Right atrium auricular region (tissue), 2 donors: Measurements from ENCODE around the gene CPT1B. TPM values are rescaled to one million over a fixed set of nuclear protein-coding genes. Genes with fewer than 3 reads are reported as not detected.

ENCODE experiments used
- DNase-seq: peaks from one replicate; pipeline ENCODE4 v3.0.0-alpha.2; 2019; ENCODE audit warnings: low spot score
- H3K27ac ChIP-seq, 2 donors: fragments of 200-600 bp; sonication (generic); 1 replicate in 1 of 2; 2 replicates in 1 of 2; pipeline ENCODE4 v1.5.1; 2016 to 2019
- H3K27me3 ChIP-seq, 2 donors: fragments of 200-600 bp; sonication (generic); one replicate each; pipeline versions ENCODE4 v1.5.1 to v1.6.0; 2017 to 2019
- H3K36me3 ChIP-seq: fragments of 200-600 bp; sonication (generic); one replicate; pipeline ENCODE4 v1.5.1; 2016
- H3K4me1 ChIP-seq, 2 donors: fragments of 200-600 bp; sonication (generic); one replicate each; pipeline versions ENCODE4 v1.5.1 to v1.6.0; 2017 to 2019
- H3K4me3 ChIP-seq, 2 donors: fragments of 200-600 bp; sonication (generic); 1 replicate in 1 of 2; 2 replicates in 1 of 2; pipeline ENCODE4 v1.5.1; 2017 to 2019; ENCODE audit warnings: mild to moderate bottlenecking in 1 of 2, moderate library complexity in 1 of 2
- H3K9me3 ChIP-seq, 2 donors: fragments of 200-600 bp; sonication (generic); one replicate each; pipeline ENCODE4 v1.5.1; 2019
- total RNA-seq, 2 donors: library from RNA; depleted of rRNA; stranded (reverse); fragments of >200 nt; gene quantifications; one replicate each; pipeline ENCODE4 v1.1.0, GENCODE V29; 2016
- TF ChIP-seq, protein P1 (sequence below), 2 donors: fragments of 200-600 bp; sonication (generic); IDR thresholded peaks; one replicate each; pipeline ENCODE4 v1.5.1; 2019; ENCODE audit warnings: antibody characterized with exemption in 2 of 2

CPT1B gene
- total RNA-seq, 2 donors from 2014 or later = 184 to 281 TPM

DNA sequence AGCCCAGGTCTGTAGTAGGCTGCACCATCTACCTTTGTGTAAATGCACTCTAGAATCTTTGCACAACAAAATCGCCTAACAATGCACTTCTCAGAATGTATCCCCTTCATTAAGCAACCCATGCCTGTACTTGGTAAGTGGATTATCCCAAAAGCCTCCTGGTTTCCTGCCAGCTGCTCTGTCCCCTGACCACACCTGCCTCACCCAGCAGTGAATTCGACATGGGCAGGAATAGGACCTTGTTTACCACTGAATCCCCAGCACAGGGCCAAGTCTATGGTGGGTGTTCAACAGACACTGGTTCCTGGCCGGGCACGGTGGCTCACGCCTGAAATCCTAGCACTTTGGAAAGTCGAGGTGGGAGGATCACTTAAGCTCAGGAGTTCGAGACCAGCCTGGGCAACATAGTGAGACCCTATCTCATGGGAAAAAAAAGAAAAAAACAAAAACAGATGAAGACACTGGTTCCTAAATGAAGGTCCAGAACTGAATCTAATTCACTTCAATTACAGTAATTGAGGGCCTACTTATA lies 10.4 kb downstream of the CPT1B start:
- TF ChIP-seq, protein P1, sequence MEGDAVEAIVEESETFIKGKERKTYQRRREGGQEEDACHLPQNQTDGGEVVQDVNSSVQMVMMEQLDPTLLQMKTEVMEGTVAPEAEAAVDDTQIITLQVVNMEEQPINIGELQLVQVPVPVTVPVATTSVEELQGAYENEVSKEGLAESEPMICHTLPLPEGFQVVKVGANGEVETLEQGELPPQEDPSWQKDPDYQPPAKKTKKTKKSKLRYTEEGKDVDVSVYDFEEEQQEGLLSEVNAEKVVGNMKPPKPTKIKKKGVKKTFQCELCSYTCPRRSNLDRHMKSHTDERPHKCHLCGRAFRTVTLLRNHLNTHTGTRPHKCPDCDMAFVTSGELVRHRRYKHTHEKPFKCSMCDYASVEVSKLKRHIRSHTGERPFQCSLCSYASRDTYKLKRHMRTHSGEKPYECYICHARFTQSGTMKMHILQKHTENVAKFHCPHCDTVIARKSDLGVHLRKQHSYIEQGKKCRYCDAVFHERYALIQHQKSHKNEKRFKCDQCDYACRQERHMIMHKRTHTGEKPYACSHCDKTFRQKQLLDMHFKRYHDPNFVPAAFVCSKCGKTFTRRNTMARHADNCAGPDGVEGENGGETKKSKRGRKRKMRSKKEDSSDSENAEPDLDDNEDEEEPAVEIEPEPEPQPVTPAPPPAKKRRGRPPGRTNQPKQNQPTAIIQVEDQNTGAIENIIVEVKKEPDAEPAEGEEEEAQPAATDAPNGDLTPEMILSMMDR (IDR thresholded peaks at IDR 0.05) = no peak
- Histone ChIP-seq H3K36me3 (peaks cover 56% of the 10 kb centered on the region), H3K9me3 (no peaks in the 10 kb centered on the region), H3K27ac (no peak overlapping the region), H3K27me3 (no peaks in the 10 kb centered on the region), H3K4me3 (no peak overlapping the region), H3K4me1 (peaks cover 0 to 10% of the 10 kb centered on the region in 2 donors)
- DNase-seq = no peak

- TF ChIP-seq, protein P1 (IDR thresholded peaks at IDR 0.05) = no peak
- peaks cover 21% of the 10 kb centered on the region for H3K36me3 ChIP-seq
- no peaks in the 10 kb centered on the region for H3K27me3 ChIP-seq
- no peaks in the 10 kb centered on the region for H3K9me3 ChIP-seq
- H3K4me1 ChIP-seq = peaks cover 0 to 10% of the 10 kb centered on the region in 2 donors
- H3K27ac ChIP-seq = peak overlapping the region; percentile 79 to 89
- H3K4me3 ChIP-seq = no peak overlapping the region
- no peak for DNase-seq
Observed at GRCh38 chr22:50564289-50564688, 13.9 kb downstream of the CPT1B start.

DNA sequence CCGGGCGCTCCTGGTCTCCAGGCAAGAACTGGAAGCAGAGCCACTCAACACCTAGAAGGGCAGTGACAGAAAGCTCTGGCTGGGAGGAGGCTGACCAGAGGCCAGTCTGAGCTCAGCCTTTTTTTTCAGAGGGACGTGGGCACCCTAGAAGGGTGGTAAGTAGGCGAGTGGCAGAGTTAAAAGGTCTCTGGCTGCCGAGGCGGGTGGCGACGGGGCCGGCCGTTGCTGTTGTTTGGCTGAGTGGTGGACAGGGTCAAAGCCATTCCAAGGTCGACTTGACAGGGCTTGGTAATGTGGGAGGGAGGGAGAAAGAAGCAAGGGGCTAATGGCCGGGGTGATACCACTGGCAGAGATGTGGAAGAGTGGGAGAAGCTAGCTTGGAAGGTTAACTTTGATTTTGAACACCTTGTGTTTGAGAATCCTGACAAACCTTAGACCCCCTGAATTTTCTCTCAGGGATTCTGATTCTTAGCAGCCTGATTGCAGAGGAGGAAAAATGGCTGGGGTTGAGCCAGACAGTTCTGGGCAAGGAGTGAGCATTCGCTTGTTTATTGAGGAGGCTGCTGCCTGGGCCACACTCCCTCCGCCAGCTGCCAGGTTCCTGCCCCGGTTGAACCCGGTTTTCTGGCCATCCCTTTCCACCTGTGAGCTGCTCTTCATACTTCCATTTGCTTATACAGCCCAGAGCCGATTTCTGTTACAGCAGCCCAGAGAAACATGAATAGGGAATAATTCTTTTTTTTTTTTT lies 14.6 kb downstream of the CPT1B start:
- no peaks in the 10 kb centered on the region for H3K27me3 ChIP-seq
- TF ChIP-seq, protein P1 (IDR thresholded peaks at IDR 0.05) = no peak
- DNase-seq = no peak
- peaks cover 0 to 10% of the 10 kb centered on the region in 2 donors for H3K4me1 ChIP-seq
- no peaks in the 10 kb centered on the region for H3K9me3 ChIP-seq
- peak overlapping the region; percentile 79 to 89 for H3K27ac ChIP-seq
- peaks cover 14% of the 10 kb centered on the region for H3K36me3 ChIP-seq
- H3K4me3 ChIP-seq = peak overlapping the region; percentile 49 to 64

DNA sequence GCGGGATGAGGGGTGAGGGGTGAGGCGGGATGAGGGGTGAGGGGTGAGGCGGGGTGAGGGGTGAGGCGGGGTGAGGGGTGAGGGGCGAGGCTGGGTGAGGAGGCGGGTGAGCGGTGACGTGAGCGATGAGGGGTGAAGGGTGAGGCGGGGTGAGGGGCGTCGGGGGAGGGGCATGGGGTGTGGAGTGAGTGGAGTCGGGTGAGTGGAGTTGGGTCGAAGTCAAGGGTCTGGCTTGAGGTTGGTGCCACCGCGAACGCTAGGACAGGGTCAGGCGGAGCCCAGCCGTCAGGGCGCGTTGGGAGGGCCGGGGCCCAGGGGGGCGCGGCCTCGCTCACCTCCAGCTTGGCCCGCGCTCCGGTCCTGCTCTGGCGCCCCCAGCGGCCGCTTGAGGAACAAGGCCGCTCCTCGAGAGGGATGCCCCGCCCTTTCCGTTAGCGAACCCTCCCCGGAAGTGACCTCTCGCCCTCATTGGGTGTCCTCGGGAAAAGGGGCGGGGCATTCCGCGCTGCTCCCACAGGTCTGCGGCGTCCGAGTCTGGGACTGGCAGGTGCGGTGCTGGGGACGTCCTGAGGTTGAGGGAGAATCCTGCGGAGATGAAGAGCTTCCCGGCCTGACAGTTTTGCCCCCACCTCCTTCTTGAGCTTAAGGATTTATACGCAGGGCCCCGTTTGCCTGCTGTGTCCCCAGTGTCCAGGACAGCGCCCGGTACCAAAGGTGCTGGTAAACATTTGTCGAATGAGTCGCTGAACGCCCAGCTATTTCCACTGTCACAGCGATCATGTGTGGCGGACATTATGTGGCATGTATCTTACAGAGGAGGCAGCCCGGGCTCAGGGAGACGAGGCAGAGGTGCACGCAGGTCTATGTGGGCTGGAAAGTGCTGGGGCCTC lies 15.5 kb downstream of the CPT1B start, which contains the start of gene SYCE3:
Gene SYCE3, minus strand, starts transcription at position 397 of the 890 bp plus-strand sequence. CDS start 6,514 bp downstream, outside the sequence.
- no peaks in the 10 kb centered on the region for H3K27me3 ChIP-seq
- H3K4me3 ChIP-seq = peak within 1 kb of the TSS; percentile 49 to 64
- peaks cover 6% of the 10 kb centered on the region for H3K36me3 ChIP-seq
- H3K4me1 ChIP-seq = peaks cover 0 to 10% of the 10 kb centered on the region in 2 donors
- H3K27ac ChIP-seq = peak within 1 kb of the TSS; percentile 79 to 89
- TF ChIP-seq, protein P1 (IDR thresholded peaks at IDR 0.05) = peak; percentile 95 to 98
- H3K9me3 ChIP-seq = no peaks in the 10 kb centered on the region
- DNase-seq = peak; percentile 96

DNA sequence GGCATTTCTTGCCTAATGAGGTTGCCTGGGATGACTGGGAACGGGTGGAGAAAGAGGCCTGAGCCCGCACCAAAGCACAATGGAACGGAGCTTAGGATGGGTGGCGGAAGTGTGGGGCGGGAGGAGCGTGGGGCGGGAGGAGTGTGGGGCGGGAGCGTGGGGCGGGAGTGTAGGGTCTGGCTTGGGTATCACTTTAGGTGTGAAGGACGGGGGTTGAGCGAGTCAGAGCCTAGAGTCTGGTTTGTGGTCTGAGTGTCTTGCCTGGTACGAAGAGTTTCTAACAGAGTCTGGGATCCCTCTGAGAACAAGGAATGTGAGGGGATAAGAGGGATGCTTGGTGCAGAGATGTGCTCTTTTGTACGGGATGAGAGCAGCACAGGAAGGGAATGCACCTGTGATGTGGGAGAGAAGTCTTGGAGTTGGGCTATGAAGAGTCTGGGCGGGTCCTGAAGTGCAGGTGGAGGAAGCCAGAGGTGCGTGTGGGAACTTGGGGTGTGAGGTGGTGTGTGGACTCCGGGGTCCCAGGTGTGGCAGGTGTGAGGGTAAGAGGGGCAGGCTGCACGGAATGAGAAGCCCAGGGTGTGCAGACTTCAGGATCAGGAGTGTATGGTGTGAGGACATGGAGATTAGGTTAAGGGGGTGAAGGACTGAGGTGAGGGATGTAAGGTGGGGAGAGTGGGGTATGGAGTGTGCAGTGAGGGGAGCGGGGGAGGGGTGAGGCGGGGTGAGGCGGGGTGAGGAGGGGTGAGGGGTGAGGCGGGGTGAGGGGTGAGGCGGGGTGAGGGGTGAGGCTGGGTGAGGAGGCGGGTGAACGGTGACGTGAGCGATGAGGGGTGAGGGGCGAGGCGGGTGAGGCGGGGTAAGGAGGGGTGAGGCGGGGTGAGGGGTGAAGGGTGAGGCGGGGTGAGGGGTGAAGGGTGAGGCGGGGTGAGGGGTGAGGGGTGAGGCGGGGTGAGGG lies 16.5 kb downstream of the CPT1B start:
- no peaks in the 10 kb centered on the region for H3K27me3 ChIP-seq
- H3K36me3 ChIP-seq = no peaks in the 10 kb centered on the region
- no peak overlapping the region for H3K4me3 ChIP-seq
- H3K9me3 ChIP-seq = no peaks in the 10 kb centered on the region
- TF ChIP-seq, protein P1 (IDR thresholded peaks at IDR 0.05) = no peak
- DNase-seq = no peak
- peaks cover 0 to 10% of the 10 kb centered on the region in 2 donors for H3K4me1 ChIP-seq
- H3K27ac ChIP-seq = no peak overlapping the region
